ENCODE measurements around the gene NUP214.
A peak's percentile ranks its signal among the peaks of the same experiment; 100 is the strongest.
"Not testable (repeated sequence)": the region's sequence is repeated elsewhere in the genome, so short reads cannot be mapped to it uniquely, and the experiment has no call there.

Gene NUP214

DNA sequence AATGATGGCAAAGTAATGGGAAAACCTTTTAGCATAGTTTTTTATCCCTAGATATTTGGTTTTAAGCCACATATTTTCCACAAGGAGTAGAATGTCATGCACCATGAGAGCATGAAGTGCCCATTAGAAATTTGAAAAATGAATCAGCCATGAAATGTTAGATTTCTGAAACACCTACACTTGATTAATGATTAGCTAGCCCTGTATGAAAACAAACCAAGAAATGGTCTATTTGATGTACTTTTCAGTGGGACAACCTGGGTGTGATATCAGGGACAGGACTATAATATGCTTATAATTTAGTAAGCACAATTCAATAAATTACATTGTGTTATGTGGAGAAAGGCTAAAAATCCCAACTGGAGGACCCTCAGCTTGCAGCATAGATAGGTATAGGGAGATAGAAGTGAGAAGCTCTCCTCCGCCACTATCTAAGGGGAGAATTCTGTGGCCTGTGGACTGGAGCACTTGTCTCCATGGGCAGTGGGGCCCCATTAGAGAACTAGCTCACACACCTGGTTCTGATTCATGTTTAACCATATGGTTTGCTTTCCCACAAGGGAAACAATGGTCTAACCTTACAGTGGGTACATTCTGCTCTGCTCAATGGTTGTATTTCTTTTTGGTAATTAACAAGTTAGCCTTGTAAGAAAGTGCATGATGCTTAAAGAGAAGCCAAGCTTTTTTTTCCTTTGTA, 35.2 kb downstream of the NUP214 start:
- DNase-seq (ENCODE audit: low read depth, low spot score) = no peak

GRCh38 chr9:131161585-131161984, 36.2 kb downstream of the NUP214 start:
- no peak for DNase-seq (ENCODE audit: low read depth, low spot score)

DNA sequence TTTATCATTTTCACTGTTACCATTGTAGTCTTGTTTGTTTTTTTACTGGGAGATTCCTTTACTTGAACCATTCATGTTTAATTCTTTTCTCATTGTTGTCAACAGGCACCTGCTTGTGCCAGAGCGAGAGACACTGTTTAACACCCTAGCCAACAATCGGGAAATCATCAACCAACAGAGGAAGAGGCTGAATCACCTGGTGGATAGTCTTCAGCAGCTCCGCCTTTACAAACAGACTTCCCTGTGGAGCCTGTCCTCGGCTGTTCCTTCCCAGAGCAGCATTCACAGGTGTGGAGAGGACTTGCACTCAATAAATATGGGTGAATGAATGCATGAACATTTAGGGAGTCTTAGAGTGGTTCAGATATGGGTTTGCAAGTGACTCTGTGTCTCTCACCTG, 37.5 kb downstream of the NUP214 start:
- no peak for DNase-seq (ENCODE audit: low read depth, low spot score)

DNA sequence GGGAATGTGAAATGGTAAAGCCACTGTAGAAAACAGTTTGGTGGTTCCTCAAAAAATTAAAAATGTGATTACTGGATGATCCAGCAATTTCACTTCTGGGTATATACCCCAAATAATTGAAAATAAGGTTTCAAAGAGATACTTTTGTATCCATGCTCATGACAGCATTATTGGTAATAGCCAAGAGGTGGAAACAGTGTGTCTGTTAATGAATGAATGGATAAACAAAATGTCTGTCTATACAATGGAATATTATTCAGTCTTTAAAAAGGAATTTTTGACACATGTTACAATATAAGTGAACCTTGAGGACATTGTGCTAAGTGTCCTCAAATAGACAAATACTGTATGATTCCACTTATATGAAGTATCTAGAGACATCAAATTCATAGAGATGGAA, 40.1 kb downstream of the NUP214 start:
- DNase-seq (ENCODE audit: low read depth, low spot score) = no peak

GRCh38 chr9:131167146-131167692, 41.8 kb downstream of the NUP214 start:
- no peak for DNase-seq (ENCODE audit: low read depth, low spot score)

DNA sequence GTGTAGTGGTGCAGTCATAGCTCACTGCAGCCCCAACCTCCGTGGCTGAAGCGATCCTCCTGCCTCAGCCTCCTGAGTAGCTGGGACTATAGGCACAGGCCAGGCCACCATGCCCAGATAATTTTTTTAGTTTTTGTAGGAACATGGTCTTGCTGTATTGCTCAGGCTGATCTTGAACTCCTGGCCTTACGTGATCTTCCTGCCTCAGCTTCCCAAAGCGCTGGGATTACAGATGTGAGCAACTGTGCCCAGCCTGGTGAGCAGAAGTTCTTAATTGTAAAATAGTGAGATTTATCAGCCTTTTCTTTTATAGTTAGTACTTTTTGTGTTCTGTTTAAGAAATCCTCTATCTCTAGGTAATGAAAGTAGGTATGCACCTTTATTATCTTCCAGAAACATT, 42.5 kb downstream of the NUP214 start:
- DNase-seq (ENCODE audit: low read depth, low spot score) = no peak

GRCh38 chr9:131169563-131170240, 44.3 kb downstream of the NUP214 start:
- no peak for DNase-seq (ENCODE audit: low read depth, low spot score)

DNA sequence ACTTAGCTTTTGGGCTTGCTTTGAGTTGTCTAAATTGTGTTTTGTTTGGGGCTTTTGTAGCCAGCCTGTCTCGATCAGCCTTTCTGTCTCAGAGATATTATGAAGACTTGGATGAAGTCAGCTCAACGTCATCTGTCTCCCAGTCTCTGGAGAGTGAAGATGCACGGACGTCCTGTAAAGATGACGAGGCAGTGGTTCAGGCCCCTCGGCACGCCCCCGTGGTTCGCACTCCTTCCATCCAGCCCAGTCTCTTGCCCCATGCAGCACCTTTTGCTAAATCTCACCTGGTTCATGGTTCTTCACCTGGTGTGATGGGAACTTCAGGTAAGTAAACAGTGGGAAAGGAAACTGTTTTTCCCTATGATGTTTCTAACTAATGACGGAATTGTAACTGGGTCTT, 48.6 kb downstream of the NUP214 start:
- no peak for DNase-seq (ENCODE audit: low read depth, low spot score)

- no peak for DNase-seq (ENCODE audit: low read depth, low spot score)
Observed at GRCh38 chr9:131174681-131175239, 49.4 kb downstream of the NUP214 start.

GRCh38 chr9:131177898-131178297, 52.5 kb downstream of the NUP214 start:
- no peak for DNase-seq (ENCODE audit: low read depth, low spot score)

- DNase-seq (ENCODE audit: low read depth, low spot score) = peak; percentile 12
Observed at GRCh38 chr9:131178382-131178781, 53.0 kb downstream of the NUP214 start.

- DNase-seq (ENCODE audit: low read depth, low spot score) = no peak
Observed at GRCh38 chr9:131178926-131179325, 53.5 kb downstream of the NUP214 start.

- DNase-seq (ENCODE audit: low read depth, low spot score) = no peak
Observed at GRCh38 chr9:131179561-131180219, 54.3 kb downstream of the NUP214 start.

- DNase-seq (ENCODE audit: low read depth, low spot score) = peak; percentile 16
Observed at GRCh38 chr9:131180454-131180853, 55.1 kb downstream of the NUP214 start.

- DNase-seq (ENCODE audit: low read depth, low spot score) = no peak
Observed at GRCh38 chr9:131181091-131181681, 55.8 kb downstream of the NUP214 start.

GRCh38 chr9:131185924-131186323, 60.5 kb downstream of the NUP214 start:
- no peak for DNase-seq (ENCODE audit: low read depth, low spot score)

DNA sequence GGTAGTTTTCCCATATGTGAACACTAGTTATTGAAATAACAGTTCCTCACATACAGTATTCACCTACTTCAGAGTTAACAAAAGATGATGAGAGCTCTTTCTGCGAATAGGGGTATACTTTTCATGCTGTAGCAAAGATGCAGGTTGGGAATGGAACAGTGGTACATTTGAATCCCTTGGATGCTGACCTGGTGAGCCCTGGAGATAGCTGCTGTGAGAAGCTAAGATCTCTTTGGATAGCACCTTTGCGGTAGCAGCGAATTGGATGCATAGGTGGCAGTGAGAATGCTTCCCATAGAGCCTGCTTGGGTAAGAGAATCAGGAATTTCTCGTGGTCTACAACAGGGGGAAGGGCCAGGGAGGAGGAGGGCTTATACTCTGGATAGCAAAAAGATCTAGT, 61.2 kb downstream of the NUP214 start:
- no peak for DNase-seq (ENCODE audit: low read depth, low spot score)

GRCh38 chr9:131187957-131188356, 62.6 kb downstream of the NUP214 start:
- DNase-seq (ENCODE audit: low read depth, low spot score) = no peak

DNA sequence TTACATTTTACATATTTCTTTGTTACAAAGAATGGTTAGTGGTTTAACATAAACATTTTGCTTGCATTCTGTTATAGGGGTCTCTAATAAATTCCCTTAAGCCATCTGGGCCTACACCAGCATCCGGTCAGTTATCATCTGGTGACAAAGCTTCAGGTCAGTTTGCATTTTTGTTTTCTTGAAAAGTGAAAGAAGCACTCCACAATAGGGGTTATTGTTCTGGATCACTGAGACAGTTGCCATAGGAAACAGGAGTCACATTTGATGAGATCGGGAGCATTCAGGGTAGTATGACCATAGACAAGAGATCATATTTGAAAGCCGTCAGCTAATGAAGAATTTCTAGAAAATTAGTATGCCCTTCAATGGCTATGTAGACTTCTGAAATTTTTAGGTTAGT, 63.6 kb downstream of the NUP214 start:
- DNase-seq (ENCODE audit: low read depth, low spot score) = no peak

DNA sequence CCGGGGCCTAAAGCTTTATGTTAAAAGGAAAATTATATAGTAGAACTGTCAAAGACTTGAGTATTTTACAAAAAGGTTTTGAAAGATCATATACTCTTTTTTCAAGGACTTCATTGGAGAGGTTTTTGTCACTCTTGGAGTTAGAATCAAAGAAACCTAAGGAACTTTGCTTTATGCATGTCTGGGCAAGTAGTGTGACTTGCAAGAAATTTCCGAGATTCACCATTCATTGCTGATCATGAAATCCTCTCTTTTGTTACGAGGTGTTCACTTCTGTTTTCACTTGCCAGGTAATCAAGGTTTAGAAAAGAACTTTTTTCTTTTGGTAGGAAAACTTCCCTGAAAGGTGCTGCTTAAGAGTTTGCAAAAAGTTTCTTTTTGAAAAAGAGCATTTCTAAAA, 64.8 kb downstream of the NUP214 start:
- no peak for DNase-seq (ENCODE audit: low read depth, low spot score)

- DNase-seq (ENCODE audit: low read depth, low spot score) = not testable (repeated sequence)
Observed at GRCh38 chr9:131191032-131191431, 65.6 kb downstream of the NUP214 start.

DNA sequence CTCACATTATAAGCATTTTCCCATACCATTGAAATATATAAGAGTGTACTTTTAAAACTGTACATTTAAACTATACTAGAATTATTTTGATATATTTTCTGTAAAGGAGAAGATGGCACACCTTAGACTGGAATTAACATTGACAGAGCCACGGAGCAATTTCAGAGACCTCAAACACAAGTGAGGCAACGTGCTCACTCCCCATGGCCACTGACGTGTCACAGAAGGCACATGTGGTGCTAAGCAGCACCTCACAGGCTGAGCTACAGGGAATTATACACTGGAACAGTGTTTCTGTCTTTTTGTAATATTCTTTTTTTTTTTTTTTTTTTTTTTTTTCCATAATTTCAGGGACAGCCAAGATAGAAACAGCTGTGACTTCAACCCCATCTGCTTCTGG, 66.5 kb downstream of the NUP214 start:
- DNase-seq (ENCODE audit: low read depth, low spot score) = no peak
